ENCODE data around the gene ITPK1.

- TF ChIP-seq POLR2AphosphoS5 (IDR thresholded peaks at IDR 0.05; ENCODE audit: low read depth, low read length), result no peak
- TF ChIP-seq CTCF (IDR thresholded peaks at IDR 0.05), result no peak
- no peak for TF ChIP-seq TCF7L2 (IDR thresholded peaks at IDR 0.05; ENCODE audit: low read depth, low read length)
These were observed 160.3 kb downstream of the ITPK1 start for GRCh38 chr14:92955381-92955780.

Data from Panc1 (cell line).